COLO829 (cell line): ENCODE data around the gene FOSL1.

Source experiments
- DNase-seq: peaks from one replicate; pipeline ENCODE4 v3.0.0; 2012; ENCODE audit warnings: low spot score

FOSL1 gene

DNA sequence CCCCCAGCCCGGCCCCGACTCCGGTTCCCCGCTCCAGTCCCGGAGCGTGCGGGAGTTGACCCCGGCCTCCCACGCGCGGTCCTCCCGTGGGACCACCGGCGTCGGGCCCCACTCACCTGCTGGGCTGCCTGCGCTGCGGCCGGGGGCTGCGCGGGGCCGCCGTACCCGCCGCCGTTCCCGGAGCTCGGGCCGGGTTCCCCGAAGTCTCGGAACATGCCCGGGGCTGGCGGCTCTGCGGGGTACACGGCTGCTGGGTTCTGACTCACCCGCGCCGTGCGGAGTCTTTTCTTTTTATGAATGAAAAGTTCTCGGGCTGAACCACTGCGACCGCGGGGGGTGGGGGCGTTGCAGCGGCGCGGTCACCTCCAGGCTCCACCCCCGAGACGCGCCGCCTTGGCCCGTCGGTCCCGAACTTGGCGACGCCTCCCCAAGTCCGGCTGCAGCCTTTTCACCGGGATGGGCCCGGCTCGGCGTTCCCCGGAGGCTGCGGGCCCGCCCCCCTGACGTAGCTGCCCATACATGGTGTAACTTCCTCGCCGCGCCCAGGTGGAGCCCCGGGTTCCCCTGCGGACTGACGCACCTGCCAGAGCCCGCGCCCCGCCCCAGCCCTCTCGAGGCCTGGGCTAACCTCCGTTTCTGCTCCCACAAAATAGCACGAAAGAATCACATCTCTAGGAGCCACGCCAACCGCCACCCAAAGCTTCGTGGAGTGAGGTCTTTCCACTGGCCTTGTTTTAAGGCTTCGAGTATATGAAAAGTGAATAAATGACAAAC is at the start of gene FOSL1:
FOSL1 (minus strand) TSS at position 264 of the 774 bp plus-strand sequence; CDS start at position 215, 49 bp downstream.
- peak; percentile 77 for DNase-seq

DNA sequence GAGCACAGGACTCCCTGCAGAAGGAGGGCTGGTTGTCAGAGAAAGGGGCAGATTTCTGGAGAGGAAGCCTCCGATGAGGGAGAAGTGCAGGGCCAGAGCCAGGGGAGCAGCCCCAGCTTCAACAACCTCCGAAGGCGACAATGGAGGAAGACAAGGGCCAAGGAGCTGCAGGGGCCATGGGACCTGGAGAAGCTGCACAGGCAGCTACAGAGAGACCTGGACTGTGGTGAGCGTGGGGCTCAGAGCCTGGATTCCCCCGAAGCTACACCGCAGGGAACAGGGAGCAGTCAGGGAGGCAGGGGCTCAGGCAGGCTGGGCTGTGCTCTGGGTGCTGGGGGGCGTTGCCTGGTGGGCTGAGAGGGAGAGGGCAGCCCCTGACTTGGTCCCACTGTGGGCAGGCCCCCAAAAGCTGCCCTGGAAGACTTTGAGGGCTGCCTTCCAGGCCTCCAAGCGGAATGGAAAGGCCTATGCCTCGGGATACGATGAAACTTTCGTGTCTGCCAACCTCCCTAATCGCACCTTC is 47.5 kb upstream of the FOSL1 start:
- DNase-seq, result no peak

DNA sequence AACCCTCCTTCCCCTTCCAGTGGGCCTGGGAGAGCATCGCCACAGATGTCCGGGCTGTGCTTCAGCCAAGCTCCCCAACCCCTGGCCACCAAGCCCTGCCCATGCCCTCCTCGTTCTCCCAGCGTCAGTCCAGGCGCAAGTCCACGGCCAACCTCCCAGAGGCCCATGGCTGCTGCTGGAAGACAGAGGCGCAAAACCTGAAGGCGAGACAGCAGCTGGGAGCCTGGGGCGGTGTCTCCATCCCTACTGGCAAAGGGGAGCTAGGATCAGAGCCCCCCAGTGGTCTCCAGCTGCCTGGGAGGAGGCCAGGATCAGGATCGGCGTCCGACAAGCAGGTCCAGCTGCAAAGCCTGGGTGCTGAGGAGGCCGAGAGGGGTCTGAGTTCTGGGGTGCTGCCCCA is 46.9 kb upstream of the FOSL1 start:
- no peak for DNase-seq

DNA sequence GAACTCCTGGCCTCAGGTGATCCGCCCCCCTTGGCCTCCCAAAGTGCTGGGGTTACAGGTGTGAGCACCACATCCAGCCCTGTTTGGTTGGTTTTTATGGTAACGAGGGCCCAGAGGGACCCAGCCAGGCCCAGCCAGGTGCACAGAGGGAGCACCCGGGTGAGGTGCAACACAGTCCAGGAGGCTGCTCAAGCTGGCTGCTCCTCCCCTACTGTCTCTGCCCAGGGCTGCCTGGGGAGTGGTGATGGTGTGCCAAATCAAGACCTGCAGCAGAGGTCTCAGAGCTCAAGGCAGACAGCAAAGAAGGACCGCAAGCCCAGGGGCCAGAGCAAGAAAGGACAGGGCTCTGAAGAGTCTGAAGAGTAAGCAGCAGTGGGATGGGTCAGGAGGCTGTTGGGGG is 46.5 kb upstream of the FOSL1 start:
- DNase-seq, result no peak

DNA sequence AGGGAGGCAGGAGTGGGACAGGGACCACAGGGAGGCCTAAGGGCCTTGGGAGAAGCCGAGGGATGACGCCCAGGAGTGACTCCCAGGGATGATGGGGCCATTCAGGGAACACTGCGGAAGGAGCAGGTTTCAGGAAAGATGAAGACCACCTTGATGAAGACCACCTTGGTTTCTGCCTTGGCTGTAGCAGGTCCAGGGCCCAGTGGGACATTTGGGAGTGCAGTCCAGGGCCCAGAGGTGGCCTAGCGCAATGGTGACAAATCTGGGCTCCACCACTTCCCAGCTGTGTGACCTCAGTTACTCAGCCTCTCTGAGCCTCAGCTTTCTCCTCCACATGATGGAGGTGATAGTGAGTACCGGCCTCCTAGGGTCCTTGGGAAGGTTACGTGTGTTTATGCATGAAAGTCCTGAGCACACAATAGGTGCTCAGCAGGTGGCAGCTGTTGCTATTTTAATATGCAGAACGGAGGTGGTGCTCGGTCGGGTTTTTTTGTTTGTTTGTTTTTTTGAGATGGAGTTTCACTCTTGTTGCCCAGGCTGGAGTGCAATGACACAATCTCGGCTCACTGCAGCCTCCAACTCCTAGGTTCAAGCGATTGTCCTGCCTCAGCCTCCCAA is 45.9 kb upstream of the FOSL1 start:
- DNase-seq, result no peak

DNA sequence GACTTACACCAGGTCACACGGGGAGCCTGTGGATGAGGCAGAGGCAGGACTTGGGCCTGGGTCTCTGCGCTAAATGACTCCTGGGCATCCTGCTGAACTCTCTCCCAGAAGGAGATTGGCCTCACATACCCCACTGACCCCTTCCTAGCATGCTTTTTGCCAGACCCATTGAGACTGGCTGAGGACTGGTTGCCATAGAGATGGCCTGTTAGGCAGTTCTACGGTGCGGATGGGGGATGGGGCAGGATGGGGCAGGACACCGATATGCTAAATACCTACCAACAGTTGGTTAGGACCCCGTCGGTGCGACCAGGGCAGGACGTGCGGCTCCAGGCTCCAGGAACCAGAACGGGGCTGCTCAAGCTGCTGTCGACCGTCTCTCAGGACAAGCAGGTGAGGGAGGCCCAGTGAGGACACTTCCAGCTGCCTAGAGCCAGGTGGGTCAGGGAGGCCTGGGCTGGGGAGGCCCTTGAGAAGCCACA is 45.3 kb upstream of the FOSL1 start, which contains the start of gene TSGA10IP:
TSGA10IP (plus strand) TSS at position 51 of the 482 bp plus-strand sequence; CDS start at position 247, 196 bp downstream.
- no peak for DNase-seq

DNA sequence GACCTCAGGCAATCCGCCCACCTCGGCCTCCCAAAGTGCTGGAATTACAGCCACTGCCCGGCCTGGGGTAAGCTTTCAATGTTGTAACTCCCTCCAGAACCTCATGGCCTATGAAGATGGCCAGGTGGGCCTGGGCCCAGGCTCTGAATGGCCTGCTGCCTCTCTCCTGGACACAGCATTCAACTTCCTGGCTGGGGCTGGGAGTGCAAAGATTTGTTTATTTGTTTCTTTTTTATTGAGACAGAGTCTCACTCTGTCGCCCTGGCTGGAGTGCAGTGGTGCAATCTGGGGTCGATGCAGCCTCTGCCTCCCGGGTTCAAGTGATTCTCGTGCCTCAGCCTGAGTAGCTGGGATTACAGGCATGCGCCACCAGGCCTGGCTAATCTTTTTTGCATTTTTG is 44.6 kb upstream of the FOSL1 start:
- no peak for DNase-seq

DNA sequence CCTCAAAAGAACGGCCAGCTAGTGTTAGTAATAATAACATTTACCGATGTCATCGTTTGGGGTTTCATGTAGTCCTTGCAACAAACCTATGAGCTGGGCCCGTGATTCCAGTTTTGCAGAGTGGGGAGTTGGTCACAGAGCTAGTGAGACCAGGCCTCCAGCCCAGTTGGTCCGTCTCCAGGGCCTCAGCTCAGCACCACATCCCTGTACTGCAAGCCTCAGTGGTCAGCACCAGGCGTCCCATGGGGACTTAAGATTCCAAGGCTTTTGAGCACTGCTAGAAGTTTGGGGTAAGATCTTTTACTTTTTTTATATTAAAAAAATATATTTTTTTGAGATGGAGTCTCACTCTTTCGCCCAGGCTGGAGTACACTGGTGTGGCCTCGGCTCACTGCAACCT is 44.0 kb upstream of the FOSL1 start:
- no peak for DNase-seq

DNA sequence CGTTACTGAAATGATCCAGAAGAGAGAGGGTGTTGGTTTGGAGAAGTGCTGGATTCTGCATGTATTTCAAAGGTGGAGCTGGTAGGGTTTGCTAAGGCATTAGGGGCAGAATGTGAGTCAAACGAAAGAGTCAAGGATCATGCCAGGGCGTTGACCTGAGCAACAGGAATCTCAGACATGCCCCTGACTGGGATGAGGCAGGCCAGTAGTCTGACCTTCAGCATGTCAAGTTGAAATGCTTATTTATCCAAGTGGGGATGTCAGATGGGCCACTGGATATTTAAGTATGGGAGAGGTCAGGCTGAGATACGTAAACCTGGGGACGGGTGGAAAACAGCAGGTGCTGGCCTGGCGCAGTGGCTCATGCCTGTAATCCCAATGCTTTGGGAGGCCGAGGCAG is 42.3 kb upstream of the FOSL1 start:
- no peak for DNase-seq

DNA sequence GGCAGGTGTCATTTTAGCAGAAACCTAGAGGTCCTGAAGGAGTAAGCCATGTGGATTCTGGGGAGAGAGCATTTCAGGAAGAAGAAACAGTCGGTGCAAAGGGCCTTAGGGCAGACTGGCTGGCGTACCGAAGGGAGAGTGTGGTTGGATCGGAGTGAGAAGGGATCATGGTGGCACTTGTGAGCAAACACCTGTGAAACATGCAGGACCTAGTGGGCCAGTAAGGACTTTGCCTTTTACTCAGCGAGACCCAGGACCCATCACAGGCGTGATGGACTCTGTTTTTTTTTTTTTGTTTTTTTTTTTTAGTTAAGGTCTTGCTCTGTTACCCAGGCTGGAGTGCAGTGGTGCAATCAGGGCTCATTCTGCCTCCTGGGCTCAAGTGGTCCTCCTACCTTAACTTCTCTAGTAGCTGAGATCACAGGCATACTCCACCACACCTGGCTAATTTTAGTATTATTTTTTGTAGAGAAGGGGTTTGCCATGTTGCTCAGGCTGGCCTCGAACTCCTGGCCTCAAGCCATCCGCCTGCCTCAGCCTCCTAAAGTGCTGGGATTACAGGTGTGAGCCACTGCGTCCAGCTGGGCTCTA is 41.6 kb upstream of the FOSL1 start:
- no peak for DNase-seq

DNA sequence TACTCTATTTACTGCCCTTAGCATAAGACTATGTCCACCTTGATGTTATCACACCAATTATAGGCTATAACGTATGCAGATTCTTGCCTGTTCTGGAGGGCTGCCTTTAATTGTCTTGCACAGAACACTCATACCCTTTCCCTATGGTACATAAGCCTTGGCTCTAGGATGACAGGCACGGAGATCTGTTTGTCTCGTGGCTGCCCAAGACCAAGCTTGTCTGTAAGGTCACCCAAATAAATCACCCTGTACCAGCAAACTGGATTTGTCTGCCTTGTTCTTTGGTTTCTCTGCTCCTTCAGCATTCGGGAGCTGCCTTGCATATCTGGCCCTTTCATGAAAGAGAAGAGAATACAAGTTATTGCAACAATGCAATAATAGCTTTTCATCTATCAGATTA is 37.6 kb upstream of the FOSL1 start:
- DNase-seq, result no peak

DNA sequence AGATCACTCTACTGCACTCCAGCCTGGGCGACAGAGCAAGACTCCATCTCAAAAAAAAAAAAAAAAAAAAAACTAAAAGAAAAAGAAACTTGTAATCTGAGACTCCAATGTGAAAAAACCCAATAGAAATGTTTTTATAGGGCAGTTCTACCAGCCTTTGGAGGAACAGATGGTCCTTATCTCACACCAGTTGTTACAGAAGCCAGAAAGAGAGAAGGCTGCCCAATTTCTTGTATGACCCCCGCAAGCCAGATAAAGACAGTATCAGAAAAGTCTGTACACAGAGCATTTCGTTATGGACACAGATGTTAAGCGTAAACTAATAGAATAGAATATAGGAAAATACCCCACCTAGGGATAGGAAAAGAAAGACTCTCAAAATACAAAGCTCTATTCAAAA is 33.8 kb upstream of the FOSL1 start:
- DNase-seq, result no peak

DNA sequence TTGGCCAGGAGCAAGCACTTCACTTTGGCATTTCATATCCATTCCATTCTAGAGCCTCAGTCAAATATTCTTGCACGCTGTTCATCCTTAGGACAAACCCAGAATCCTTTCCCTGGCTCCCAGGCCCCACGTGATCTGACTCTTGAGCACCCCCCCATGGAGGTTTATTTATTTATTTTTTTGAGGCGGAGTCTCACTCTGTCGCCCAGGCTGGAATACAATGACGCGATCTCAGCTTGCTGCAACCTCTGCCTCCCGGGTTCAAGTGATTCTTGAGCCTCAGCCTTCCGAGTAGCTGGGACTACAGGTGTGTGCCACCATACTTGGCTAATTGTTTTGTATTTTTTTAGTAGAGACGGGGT is 32.4 kb upstream of the FOSL1 start:
- DNase-seq, result no peak

DNA sequence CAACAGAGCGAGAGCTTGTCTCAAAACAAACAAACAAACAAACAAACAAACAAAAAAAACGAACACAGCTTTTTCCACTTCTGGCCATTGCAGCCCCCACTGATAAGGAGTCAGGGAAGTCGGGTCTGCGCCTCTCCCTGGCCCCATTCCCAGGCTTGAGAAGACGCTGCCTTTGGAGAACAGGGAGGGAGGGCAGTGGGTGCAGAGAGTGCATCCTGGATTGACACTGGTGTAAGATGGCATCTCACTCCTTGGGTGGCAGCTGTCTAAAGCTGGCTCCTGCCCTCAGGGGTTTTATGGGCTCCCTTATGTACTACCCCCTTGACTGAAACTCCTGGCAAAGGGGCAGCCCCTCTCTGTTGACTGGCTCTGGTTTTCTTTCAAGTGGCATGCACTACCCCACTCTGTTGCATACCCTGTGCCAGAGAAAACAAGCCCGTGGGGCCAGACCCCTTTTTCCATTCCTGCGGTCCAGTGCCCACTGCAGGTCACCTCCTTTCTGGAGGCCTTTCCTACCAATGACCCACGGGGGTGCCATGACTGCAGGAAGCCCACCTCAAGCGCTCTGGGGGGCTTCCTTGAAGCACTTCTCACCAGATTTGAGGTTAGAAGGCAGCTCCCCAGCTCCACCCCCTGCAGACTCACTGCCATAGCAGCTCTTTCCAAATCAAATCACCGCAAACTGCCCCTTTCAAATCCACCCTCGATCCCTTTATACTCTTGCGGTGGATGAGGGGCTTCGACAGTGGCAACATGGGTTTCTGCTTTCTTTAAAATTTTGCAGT is 31.8 kb upstream of the FOSL1 start:
- no peak for DNase-seq

DNA sequence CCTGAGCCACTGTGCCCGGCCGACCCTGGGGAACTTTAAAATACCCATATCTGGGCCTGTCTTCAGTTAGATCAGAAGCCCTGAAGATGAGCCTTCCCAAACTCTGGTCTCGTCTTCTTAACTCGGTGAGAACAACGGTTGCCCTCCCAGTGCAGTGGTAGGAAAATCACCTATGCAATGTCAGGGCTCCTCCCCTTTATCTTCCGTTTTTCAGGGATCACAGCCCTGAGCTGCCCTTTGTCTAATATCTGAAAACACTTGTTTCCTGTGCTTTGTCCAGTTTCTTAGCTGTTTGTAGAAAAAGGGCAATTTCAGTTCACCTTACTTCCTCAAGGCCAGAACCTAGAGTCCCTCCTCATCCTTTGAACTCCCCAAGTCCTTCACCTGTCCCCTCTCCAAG is 28.5 kb upstream of the FOSL1 start:
- no peak for DNase-seq

DNA sequence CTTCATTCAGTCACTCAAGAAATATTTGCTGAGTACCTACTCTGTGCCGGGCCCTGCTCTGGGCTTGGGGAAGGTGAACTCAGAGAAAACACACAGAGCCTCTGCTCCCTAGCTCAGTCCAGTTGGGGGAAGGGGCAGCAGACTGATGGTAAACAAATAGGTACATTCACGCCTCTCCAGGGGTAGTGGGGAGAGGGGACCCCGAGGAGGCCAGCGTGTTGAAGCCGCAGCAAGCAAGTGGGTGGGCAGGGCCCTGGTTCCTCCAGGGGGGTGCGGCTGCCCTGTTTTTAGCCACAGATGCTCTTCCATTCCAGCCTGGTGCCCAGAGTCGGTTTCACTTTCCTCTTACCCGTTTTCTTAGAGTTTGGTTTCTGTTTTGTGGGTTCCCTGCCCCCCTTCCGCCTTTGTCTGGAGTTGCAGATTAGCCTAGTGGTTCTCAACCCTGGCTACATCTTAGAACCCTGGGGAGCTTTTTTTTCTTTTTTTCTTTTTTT is 27.8 kb upstream of the FOSL1 start:
- DNase-seq, result no peak

DNA sequence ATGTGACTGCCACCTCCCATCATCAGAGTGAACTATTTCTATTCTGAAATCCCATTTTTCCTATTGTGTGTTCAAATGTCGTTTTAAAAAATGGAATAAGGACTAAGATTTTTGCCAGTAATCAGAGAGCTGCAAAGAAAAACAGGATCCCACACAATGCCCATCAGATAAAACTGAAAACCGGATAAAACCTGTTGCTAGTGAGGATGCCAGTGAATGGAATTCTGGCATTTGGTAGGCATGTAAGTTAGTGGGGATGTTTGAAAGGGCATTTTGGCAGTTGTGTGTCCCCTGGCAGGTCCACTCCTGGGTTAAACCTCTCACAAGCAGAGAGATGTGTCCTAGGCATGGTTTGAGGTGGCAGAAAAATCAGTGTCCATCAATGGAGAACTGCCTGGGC is 25.2 kb upstream of the FOSL1 start:
- DNase-seq, result no peak

DNA sequence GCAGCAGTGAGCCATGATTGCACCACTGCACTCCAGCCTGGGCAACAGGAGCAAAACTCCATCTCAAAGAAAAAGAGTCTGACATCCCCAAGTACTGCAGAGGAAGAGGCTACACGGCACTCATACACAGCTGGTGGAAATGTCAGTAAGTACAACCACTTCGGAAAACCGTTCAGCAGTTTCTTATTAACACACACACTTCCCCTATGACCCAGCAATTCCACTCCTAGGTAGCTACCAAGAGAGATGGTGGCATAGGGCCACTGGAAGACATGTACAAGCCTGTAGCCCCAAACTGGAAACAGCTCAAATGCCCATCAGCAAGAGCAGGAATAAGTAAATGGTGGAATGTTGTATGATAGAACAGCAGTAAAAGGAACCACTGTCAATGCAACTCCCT is 22.4 kb upstream of the FOSL1 start:
- no peak for DNase-seq

DNA sequence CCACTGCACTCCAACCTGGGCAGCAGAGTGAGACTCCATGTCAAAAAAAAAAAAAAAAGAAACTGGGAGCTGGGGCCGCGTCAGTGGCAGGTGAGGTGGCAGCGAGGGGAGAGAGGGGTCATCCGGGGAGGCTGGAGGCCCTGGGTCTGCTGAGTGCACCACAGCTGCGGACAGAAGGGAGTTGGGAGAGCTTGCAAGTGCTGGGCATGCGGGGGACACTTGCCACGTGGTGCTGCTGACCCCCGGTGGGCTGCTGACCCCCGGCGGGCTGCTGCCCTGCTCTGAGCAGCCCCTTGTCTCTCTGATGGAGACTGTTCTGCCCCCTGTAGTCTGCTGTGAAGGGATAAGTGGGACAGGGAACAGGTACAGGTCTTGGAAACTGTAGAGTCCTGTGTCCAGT is 21.7 kb upstream of the FOSL1 start:
- no peak for DNase-seq

DNA sequence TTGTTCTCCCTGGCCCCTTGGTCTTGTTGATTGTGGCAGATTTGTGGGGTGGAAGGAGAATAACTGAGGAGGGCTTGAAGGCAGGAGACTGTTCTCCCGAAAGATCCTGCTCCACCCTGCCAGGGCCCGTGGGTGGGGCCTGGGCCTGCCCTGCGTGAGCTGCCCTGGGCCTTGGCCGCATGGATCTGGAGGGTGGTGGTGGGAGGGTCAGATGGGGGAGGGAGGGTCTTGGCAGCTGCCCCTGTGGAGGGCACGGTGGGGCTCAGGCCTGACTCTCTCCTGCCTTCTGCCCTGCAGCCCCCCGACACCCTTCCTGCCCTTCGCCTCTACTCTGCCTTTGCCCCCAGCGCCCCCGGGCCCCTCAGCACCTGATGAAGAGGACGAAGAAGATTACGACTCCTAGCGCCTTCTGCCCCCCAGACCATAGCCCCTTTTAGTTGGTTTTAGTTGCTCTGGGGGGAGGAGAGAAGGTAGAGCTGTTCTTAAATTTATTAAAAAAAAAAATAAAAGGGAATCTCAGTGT is 20.9 kb upstream of the FOSL1 start:
- no peak for DNase-seq

DNA sequence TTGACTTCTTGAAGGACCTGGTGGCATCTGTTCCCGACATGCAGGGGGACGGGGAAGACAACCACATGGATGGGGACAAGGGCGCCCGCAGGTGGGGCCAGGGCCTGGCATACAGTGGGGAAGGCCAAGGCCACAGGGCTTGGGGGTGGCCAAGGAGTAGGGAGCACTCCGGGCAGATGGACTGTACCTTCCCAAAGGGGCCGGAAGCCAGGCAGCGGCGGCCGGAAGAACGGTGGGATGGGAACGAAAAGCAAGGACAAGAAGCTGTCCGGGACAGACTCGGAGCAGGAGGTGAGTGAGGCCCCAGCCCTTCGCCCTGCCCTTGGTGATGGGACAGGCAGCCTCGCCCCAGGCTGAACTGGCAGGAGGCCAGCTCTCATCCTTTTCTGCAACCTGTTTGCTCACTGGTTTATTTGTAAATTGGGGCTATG is 20.2 kb upstream of the FOSL1 start:
- DNase-seq, result no peak
